B cell (primary cell): Measurements from ENCODE around the gene ZNF831. TPM values are rescaled to one million over a fixed set of nuclear protein-coding genes. Genes with fewer than 3 reads are reported as not detected.

ENCODE experiments used
- ATAC-seq: fragments of 200-7000 bp; cut with Tn5 transposase; one replicate; pipeline ENCODE4 v1.10.0; 2021; ENCODE audit warnings: low read depth, mild to moderate bottlenecking, moderate number of reproducible peaks, moderate library complexity
- CTCF ChIA-PET: fragments of 350-600 bp; sonication (Branson Sonifier 250); formaldehyde crosslinking; loops from one replicate; lab custom pipeline; 2021; ENCODE audit warnings: antibody characterized with exemption, inconsistent platforms; lab: Charles Lee
- POLR2A ChIA-PET: fragments of 350-600 bp; sonication (Branson Sonifier 250); formaldehyde crosslinking; loops from one replicate; lab custom pipeline; 2021; ENCODE audit warnings: antibody characterized with exemption; lab: Charles Lee
- DNase-seq: peaks from one replicate; pipeline ENCODE4 v3.0.0; 2013
- H2AFZ ChIP-seq: 2 replicates; pipeline ENCODE4 v1.6.1; 2012; ENCODE audit warnings: mild to moderate bottlenecking, low read depth, low read length; ENCODE audit not compliant: insufficient read depth, poor library complexity, severe bottlenecking
- H3K27ac ChIP-seq, 2 donors: 1 replicate in 1 of 2; 2 replicates in 1 of 2; pipeline ENCODE4 v1.5.1; 2012 to 2013; ENCODE audit warnings: low read length in 2 of 2, mild to moderate bottlenecking in 2 of 2, moderate library complexity in 1 of 2
- H3K27me3 ChIP-seq, 4 experiments: fragments of 200-600 bp in 1 of 4; sonication (generic) in 1 of 4; replicated peaks in 1 of 4; 1 replicate in 2 of 4; 2 replicates in 2 of 4; pipeline versions ENCODE4 v1.6.1 to v1.7.0; 2013 to 2016; ENCODE audit warnings: low read length in 3 of 4, mild to moderate bottlenecking in 2 of 4, mixed read lengths in 1 of 4, moderate library complexity in 1 of 4; ENCODE audit not compliant: insufficient read depth in 4 of 4, control insufficient read depth in 3 of 4; ENCODE audit errors: control extremely low read depth in 1 of 4
- H3K36me3 ChIP-seq, 2 experiments: replicated peaks in 1 of 2; 1 replicate in 1 of 2; 2 replicates in 1 of 2; pipeline versions ENCODE4 v1.6.1 to v1.7.1; 2013; ENCODE audit warnings: low read length in 1 of 2; ENCODE audit not compliant: insufficient read depth in 2 of 2, control insufficient read depth in 1 of 2; ENCODE audit errors: control extremely low read depth in 1 of 2, extremely low read depth in 1 of 2
- H3K4me1 ChIP-seq, 2 donors: fragments of 200-600 bp in 1 of 2; sonication (generic) in 1 of 2; 1 replicate in 1 of 2; 2 replicates in 1 of 2; pipeline versions ENCODE4 v1.5.1 to v1.6.1; 2013 to 2017; ENCODE audit warnings: low read length in 2 of 2; ENCODE audit not compliant: control insufficient read depth in 2 of 2, insufficient read depth in 2 of 2
- H3K4me2 ChIP-seq: replicated peaks from 2 replicates; pipeline ENCODE3; 2012; ENCODE audit warnings: mild to moderate bottlenecking, low read depth, low read length; ENCODE audit not compliant: poor library complexity, severe bottlenecking
- H3K4me3 ChIP-seq, 5 experiments: fragments of 200-600 bp in 1 of 5; sonication (generic) in 1 of 5; 1 replicate in 3 of 5; 2 replicates in 2 of 5; pipeline versions ENCODE4 v1.5.1 to v1.7.0; 2011 to 2016; ENCODE audit warnings: low read length in 4 of 5, mild to moderate bottlenecking in 4 of 5, low read depth in 2 of 5, control low read depth in 1 of 5, moderate library complexity in 1 of 5; ENCODE audit not compliant: insufficient read depth in 1 of 5; ENCODE audit errors: control extremely low read depth in 1 of 5, extremely low read depth in 1 of 5
- H3K79me2 ChIP-seq: fragments of 200-600 bp; sonication (generic); one replicate; pipeline ENCODE4 v1.6.0; 2016; ENCODE audit warnings: low read length; ENCODE audit not compliant: control insufficient read depth, insufficient read depth
- H3K9ac ChIP-seq: fragments of 200-600 bp; sonication (generic); 2 replicates; pipeline ENCODE4 v1.6.1; 2017; ENCODE audit warnings: mild to moderate bottlenecking, low read length, moderate library complexity
- H3K9me3 ChIP-seq, 3 donors: one replicate each; pipeline versions ENCODE4 v1.6.1 to v1.7.1; 2013; ENCODE audit warnings: low read length in 2 of 3; ENCODE audit not compliant: control insufficient read depth in 2 of 3, insufficient read depth in 1 of 3; ENCODE audit errors: control extremely low read depth in 1 of 3
- H4K20me1 ChIP-seq: 2 replicates; pipeline ENCODE4 v1.6.0; 2012; ENCODE audit warnings: mild to moderate bottlenecking, low read length; ENCODE audit not compliant: insufficient read depth, control insufficient read depth, poor library complexity, severe bottlenecking
- H3K27ac Mint-ChIP-seq: one replicate; pipeline ENCODE4 v1.8.0; 2021; ENCODE audit warnings: mixed read lengths
- H3K27me3 Mint-ChIP-seq: one replicate; pipeline ENCODE4 v1.8.0; 2021; ENCODE audit warnings: mixed read lengths
- H3K4me1 Mint-ChIP-seq: one replicate; pipeline ENCODE4 v1.8.0; 2021; ENCODE audit warnings: mixed read lengths
- H3K4me3 Mint-ChIP-seq: one replicate; pipeline ENCODE4 v1.8.0; 2021; ENCODE audit warnings: mixed read lengths
- H3K9me3 Mint-ChIP-seq: one replicate; pipeline ENCODE4 v1.8.0; 2022; ENCODE audit warnings: mixed read lengths; ENCODE audit not compliant: insufficient read depth
- CTCF ChIP-seq: fragments of 200-600 bp; IDR thresholded peaks from one replicate; pipeline ENCODE4 v1.8.0; 2022; ENCODE audit warnings: antibody characterized with exemption, mild to moderate bottlenecking
- EZH2 ChIP-seq: IDR thresholded peaks from 2 replicates; pipeline ENCODE4 v1.6.1; 2012; ENCODE audit warnings: borderline replicate concordance, low read depth, mild to moderate bottlenecking, moderate library complexity, low read length; ENCODE audit not compliant: insufficient read depth, poor library complexity, severe bottlenecking
- WGBS: methylation state at CpG from one replicate; pipeline ENCODE4 v1.1.5; 2013; ENCODE audit warnings: missing lambda C conversion rate; ENCODE audit not compliant: insufficient coverage; 5-methylcytosine and 5-hydroxymethylcytosine counted together
- intact Hi-C: fragments of 100-400 bp; cut with micrococcal nuclease; formaldehyde crosslinking; loops from one replicate; pipeline ENCODE4 v1.10.0; 2022
- polyA minus RNA-seq: library from RNA; depleted of rRNA, polyadenylated mRNA; stranded (reverse); fragments of >200 nt; gene quantifications from 2 replicates; pipeline ENCODE4 v1.2.3, GENCODE V29; 2012
- polyA plus RNA-seq: library from polyadenylated mRNA; depleted of rRNA; stranded (reverse); fragments of >200 nt; gene quantifications from 2 replicates; pipeline ENCODE4 v1.2.3, GENCODE V29; 2012
- total RNA-seq, 2 donors: library from RNA; stranded (reverse); fragments of 120-200 nt in 1 of 2; gene quantifications; 1 replicate in 1 of 2; 2 replicates in 1 of 2; pipeline versions ENCODE4 v1.2.3 to v1.2.4, GENCODE V29; 2013 to 2022

Gene ZNF831
- total RNA-seq (10.5 and 14.1 TPM in 2 replicates), polyA plus RNA-seq (1.7 and 2.4 TPM in 2 replicates), polyA minus RNA-seq (10.5 and 14.1 TPM in 2 replicates)
- total RNA-seq (2013), result 9.4 TPM

DNA sequence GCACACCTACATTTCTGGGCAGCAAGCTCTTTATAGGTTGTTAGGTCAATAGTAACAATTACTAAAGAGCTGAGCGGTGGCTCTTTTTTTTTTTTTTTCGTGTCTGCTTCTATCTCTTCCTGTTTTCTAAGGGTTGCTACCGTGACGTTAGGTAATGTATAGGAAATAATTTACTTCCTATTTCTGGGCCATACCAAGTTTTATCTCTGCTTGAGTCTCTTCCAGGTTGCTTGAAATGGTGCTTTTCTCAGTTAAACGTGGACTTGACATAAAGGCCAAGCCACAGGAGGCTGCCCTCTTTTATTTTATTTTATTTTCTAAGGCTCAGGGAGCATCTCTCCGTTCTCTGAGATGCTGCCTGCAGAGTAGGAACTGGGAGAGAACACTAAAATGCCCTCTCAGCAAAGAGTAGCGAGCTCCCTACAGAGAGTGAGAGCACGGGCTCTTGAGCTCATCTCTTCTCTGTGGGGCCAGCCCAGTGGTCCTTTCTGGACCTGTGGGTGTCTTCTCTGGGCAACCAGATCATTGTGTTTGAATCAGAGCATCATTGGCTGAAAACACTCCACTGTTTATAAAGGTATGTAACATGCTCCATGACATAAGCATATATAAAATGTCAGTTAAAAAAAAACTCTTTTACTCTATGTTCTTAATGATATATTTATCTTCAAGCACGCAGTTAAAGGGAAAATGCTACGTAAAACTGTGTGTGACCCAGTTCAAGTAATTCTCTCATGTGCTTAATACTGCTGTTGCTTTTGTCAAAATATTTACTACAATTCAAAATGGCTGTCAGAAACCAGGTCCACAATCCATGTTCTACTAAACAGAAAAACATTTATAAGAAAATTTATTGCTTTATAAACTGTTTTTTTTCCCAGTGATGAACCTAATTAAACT, at the start of gene ZNF831:
TSS of gene ZNF831 (plus strand) at position 191 of the 900 bp plus-strand sequence. CDS start 27,199 bp downstream, outside the sequence.
- peak; percentile 77 for DNase-seq
- TF ChIP-seq EZH2, result no peak
- TF ChIP-seq CTCF, result no peak

More for the DNA sequence above, at the start of gene ZNF831:
- intact Hi-C loops, result loop anchor here (1.0 to 5.0 kb wide), 6 partner anchors 14 to 294 kb away; no protein-coding TSS in a partner anchor
- Histone ChIP-seq H3K79me2 (peaks cover 77% of the 10 kb centered on the region), H4K20me1 (no peaks in the 10 kb centered on the region), H3K9me3 (peaks cover 0 to under 1% (median 0%) of the 10 kb centered on the region in 3 donors), H3K27ac (peak within 1 kb of the TSS; percentile 94), H3K4me2 (peak within 1 kb of the TSS; percentile 84), H3K4me3 (peak within 1 kb of the TSS; percentile 53 to 77 (median 62)), H2AFZ (peak within 1 kb of the TSS; percentile 80), H3K4me1 (peaks cover 74 to 76% of the 10 kb centered on the region in 2 donors), H3K9ac (peak within 1 kb of the TSS; percentile 77), H3K27me3 (no peaks in the 10 kb centered on the region), H3K36me3 (no peaks in the 10 kb centered on the region)
- Mint-ChIP-seq H3K27ac (peak within 1 kb of the TSS; percentile 91), H3K27me3 (peaks cover 3% of the 10 kb centered on the region), H3K4me1 (peaks cover 82% of the 10 kb centered on the region), H3K4me3 (peak within 1 kb of the TSS; percentile 82), H3K9me3 (no peaks in the 10 kb centered on the region)
- ATAC-seq, result peak; percentile 68
- 0% methylated on average over 3 of the region's 10 CpGs for WGBS
- ChIA-PET CTCF (interaction anchor here (0.6 to 3.4 kb wide), 6 partner anchors 39 to 81 kb away, joined by 3 to 23 read pairs (median 5); no protein-coding TSS in a partner anchor), POLR2A (interaction anchor here (0.6 to 1.3 kb wide), 3 partner anchors 41 to 155 kb away, joined by 3 to 6 read pairs (median 5); no protein-coding TSS in a partner anchor)
